ENCODE results near the gene TMEM225B.
"Not testable (repeated sequence)": the region's sequence is repeated elsewhere in the genome, so short reads cannot be mapped to it uniquely, and the experiment has no call there.

Gene TMEM225B

DNA sequence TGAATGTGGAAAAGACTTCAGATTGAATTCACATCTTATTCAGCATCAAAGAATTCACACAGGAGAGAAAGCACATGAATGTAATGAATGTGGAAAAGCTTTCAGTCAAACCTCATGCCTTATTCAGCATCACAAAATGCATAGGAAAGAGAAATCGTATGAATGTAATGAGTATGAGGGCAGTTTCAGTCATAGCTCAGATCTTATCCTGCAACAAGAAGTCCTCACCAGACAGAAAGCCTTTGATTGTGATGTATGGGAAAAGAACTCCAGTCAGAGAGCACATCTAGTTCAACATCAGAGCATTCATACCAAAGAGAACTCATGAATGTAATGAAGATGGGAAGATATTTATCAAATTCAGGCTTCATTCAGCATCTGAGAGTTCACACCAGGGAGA, 24.8 kb upstream of the TMEM225B start:
- H3K4me1 Mint-ChIP-seq, result no peaks in the 10 kb centered on the region

DNA sequence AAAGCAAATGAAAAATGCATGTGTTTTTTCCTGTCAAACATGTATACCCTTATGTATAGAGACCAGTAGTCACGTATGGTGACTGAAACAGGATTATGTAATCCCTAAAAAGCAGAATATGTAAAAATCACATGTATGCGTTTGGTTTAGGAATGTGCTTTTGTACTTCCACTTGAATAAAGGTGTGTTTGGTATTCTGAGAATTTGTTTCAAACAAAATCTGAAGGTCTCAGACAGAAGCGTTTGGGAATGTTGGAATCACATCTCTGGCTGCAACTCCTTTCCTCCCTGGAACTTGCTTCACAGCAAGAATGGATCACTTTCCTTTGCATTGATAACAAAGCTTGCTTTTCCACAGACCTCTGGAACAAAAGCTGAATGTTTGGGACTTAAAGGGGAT, 21.8 kb upstream of the TMEM225B start:
- no peaks in the 10 kb centered on the region for H3K27me3 Mint-ChIP-seq (ENCODE audit: low read depth)

More for the DNA sequence above, 24.8 kb upstream of the TMEM225B start:
- Mint-ChIP-seq H3K9me3 (no peaks in the 10 kb centered on the region), H3K36me3 (ENCODE audit: low read depth) (peaks cover 54% of the 10 kb centered on the region), H3K4me3 (no peak overlapping the region), H3K27ac (no peak overlapping the region), H3K27me3 (ENCODE audit: low read depth) (no peaks in the 10 kb centered on the region)
- TF ChIP-seq, protein P1, sequence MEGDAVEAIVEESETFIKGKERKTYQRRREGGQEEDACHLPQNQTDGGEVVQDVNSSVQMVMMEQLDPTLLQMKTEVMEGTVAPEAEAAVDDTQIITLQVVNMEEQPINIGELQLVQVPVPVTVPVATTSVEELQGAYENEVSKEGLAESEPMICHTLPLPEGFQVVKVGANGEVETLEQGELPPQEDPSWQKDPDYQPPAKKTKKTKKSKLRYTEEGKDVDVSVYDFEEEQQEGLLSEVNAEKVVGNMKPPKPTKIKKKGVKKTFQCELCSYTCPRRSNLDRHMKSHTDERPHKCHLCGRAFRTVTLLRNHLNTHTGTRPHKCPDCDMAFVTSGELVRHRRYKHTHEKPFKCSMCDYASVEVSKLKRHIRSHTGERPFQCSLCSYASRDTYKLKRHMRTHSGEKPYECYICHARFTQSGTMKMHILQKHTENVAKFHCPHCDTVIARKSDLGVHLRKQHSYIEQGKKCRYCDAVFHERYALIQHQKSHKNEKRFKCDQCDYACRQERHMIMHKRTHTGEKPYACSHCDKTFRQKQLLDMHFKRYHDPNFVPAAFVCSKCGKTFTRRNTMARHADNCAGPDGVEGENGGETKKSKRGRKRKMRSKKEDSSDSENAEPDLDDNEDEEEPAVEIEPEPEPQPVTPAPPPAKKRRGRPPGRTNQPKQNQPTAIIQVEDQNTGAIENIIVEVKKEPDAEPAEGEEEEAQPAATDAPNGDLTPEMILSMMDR (IDR thresholded peaks at IDR 0.05; ENCODE audit: unreplicated experiment in 3 of 3), result no peak

DNA sequence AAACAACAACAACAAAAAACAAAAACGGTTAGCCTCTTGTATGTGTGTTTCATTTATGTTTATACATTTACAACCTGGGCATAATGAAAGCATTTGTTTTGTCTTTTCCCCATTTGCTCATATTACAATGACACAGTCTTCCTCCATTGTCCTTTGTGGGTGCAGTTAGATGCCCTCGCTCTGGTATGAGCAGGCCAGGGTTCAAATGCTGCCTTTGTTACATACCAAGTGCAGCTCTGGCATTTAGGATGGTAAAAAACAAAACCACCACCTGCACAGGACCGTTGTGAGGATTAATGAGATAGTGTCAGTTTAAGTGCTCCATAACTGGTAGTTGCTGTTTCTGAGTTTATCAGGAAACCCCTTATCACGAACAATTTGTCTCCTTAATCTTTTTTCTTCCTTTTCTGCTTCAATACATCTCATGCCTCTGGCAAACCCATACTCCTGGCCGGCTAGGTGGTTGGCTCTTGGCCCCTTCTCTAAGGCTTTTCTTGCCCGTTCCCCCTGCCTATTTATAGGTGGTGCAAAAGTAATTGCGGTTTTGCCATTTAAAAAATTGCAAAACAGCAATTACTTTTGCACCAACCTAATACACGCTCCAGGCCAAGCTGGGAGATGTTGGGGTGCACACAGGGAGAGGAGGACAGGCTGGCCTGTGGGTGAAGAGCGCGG, 18.6 kb upstream of the TMEM225B start:
- Mint-ChIP-seq H3K36me3 (ENCODE audit: low read depth) (peaks cover 5% of the 10 kb centered on the region), H3K4me3 (peak overlapping the region; percentile 93 to 95 (median 93)), H3K4me1 (no peaks in the 10 kb centered on the region), H3K27ac (no peak overlapping the region), H3K9me3 (no peaks in the 10 kb centered on the region), H3K27me3 (ENCODE audit: low read depth) (peaks cover 9% of the 10 kb centered on the region)
- TF ChIP-seq, protein P1 (IDR thresholded peaks at IDR 0.05; ENCODE audit: unreplicated experiment in 3 of 3), result no peak

More for the DNA sequence above, 21.8 kb upstream of the TMEM225B start:
- Mint-ChIP-seq H3K27ac (no peak overlapping the region), H3K4me3 (no peak overlapping the region), H3K9me3 (no peaks in the 10 kb centered on the region), H3K4me1 (no peaks in the 10 kb centered on the region), H3K36me3 (ENCODE audit: low read depth) (peaks cover 31% of the 10 kb centered on the region)
- TF ChIP-seq, protein P1 (IDR thresholded peaks at IDR 0.05; ENCODE audit: unreplicated experiment in 3 of 3), result no peak

DNA sequence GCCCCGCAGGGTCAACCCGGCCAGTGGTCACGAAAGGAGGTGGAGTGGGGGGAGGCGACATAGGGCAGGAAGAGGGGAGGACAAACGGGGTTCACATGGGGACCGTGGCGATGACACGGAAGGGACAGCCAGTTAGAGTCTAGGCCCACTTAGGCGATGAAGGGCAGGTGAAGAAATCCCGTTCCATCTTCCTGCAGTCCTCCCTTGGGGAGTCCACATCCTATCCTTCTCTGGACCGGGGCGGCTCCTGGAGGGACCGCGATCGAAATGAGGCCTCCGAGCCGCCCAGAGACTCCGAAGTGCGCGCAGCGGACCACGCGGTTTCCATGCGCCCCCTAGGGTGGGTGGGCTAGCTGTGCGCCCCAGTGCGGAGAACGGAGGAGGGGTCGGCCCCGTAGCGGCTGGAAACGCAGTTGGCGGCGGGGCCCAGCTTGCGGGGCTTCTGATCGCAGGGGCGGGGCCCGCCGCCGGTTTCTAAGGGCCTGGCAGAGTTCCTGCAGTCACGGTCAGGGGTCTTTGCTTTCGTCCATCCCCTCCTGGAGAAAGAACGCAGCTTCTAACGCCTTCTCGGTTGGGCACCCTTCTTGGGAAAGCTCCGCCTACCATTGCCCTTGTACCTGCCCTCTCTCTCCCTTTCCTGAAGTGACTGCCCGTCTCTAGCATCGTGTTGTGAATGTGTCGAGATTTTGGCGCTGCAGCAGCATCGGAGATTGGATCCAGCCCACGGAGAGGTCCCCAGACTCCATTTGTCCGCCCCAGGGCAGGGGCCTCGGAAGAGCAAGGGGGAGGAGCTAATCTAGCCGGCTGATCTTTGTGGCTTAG, 17.9 kb upstream of the TMEM225B start:
- peak overlapping the region; percentile 83 to 91 (median 85) for H3K27ac Mint-ChIP-seq
- H3K36me3 Mint-ChIP-seq (ENCODE audit: low read depth), result no peaks in the 10 kb centered on the region
- H3K4me1 Mint-ChIP-seq, result no peaks in the 10 kb centered on the region
- no peaks in the 10 kb centered on the region for H3K9me3 Mint-ChIP-seq
- TF ChIP-seq, protein P1 (IDR thresholded peaks at IDR 0.05; ENCODE audit: unreplicated experiment in 3 of 3), result peak; percentile 36 to 58 (median 50)
- peaks cover 9% of the 10 kb centered on the region for H3K27me3 Mint-ChIP-seq (ENCODE audit: low read depth)
- peak overlapping the region; percentile 93 to 95 (median 93) for H3K4me3 Mint-ChIP-seq

DNA sequence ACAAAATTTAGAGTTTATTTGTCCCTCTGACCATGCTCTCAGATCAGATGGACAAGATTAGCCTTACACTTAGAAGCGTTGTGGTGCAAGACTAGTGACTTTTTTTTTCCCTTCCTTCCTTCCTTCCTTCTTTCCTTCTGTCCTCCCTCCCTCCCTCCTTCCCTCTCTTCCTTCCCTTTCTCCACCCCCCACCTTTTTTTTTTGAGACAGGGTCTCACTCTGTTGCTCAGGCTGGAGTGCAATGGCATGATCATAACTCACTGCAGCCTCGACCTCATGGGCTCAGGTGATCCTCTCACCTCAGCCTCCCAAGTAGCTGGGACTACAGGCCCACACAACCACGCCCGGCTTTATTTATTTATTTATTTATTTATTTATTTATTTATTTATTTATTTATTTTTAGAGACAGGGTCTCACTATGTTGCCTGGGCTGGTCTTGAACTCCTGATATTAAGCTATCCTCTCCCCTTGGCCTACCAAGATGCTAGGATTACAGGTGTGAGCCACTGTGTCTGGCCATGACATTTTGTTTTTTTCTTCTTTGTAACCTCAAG, 17.2 kb upstream of the TMEM225B start:
- H3K27me3 Mint-ChIP-seq (ENCODE audit: low read depth); H3K4me1 Mint-ChIP-seq; H3K36me3 Mint-ChIP-seq (ENCODE audit: low read depth); H3K9me3 Mint-ChIP-seq: not testable (repeated sequence)
- peak overlapping the region; percentile 93 to 95 (median 93) for H3K4me3 Mint-ChIP-seq
- peak overlapping the region; percentile 83 to 91 (median 85) for H3K27ac Mint-ChIP-seq

DNA sequence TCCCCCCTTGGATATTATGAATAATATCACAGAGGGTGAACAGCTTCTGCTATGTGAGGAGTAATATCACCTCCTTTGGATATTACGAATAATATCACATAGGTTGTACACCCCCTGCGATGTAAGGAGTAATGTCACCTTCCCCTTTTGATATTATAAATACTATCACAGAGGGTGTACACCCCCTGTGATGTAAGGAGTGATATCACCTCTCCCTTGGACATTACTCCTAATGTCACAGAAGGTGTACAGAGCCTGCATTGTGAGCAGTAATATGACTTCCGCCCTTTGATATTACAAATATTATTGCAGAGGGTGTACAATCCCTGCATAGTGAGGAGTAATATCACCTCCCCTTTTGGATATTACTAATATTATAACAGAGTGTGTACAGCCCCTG, 9.2 kb upstream of the TMEM225B start:
- Mint-ChIP-seq H3K4me1 (no peaks in the 10 kb centered on the region), H3K4me3 (no peak overlapping the region), H3K36me3 (ENCODE audit: low read depth) (no peaks in the 10 kb centered on the region), H3K27me3 (ENCODE audit: low read depth) (peaks cover 5% of the 10 kb centered on the region), H3K9me3 (no peaks in the 10 kb centered on the region), H3K27ac (no peak overlapping the region)
- TF ChIP-seq, protein P1 (IDR thresholded peaks at IDR 0.05; ENCODE audit: unreplicated experiment in 3 of 3), result no peak
